ENCODE data around the gene UBA7. TPM values are rescaled to one million over a fixed set of nuclear protein-coding genes. Genes with fewer than 3 reads are reported as not detected.

UBA7 gene
- total and polyA plus RNA-seq, 2 of the 13 experiments (the other 11 are each of a cell fraction or from before 2014, with no cell fraction given) = 9.5 to 16.5 TPM

GRCh38 chr3:49769926-49770325 lies 43.8 kb downstream of the UBA7 start:
- Histone ChIP-seq H3K27ac (ENCODE audit: extremely low read length, insufficient read depth, low read length) (no peak overlapping the region), H3K9me3 (ENCODE audit: low read length) (no peaks in the 10 kb centered on the region), H3K4me1 (ENCODE audit: insufficient read depth, low read length) (peaks cover 6% of the 10 kb centered on the region; the same call in 1 of the 2 replicates), H2AFZ (ENCODE audit: low read length) (no peak overlapping the region), H3K36me3 (replicated peaks in 1 of 2; ENCODE audit: control insufficient read depth in 1 of 2, insufficient read depth in 2 of 2, low read length in 2 of 2) (peaks cover 2 to 18% of the 10 kb centered on the region in 2 experiments; a peak in 3 of 5 replicates), H3K4me3 (replicated peaks in 1 of 3; ENCODE audit: insufficient read depth in 1 of 3, low read depth in 2 of 3, low read length in 3 of 3) (no peak overlapping the region), H3K9ac (ENCODE audit: insufficient read depth, low read depth, low read length) (no peak overlapping the region), H3K79me2 (ENCODE audit: insufficient read depth, low read length) (peaks cover 69% of the 10 kb centered on the region), H3K27me3 (ENCODE audit: control insufficient read depth in 1 of 2, insufficient read depth in 2 of 2, low read length in 2 of 2) (no peaks in the 10 kb centered on the region), H3K4me2 (ENCODE audit: low read depth, low read length) (no peak overlapping the region), H4K20me1 (ENCODE audit: insufficient read depth, low read length) (peaks cover 4% of the 10 kb centered on the region; the same call in 1 of the 2 replicates)
- TF ChIP-seq KDM6A (CRISPR knock-in tag; IDR thresholded peaks at IDR 0.05; ENCODE audit: low read depth) (no peak), ZNF770 (CRISPR knock-in tag; IDR thresholded peaks at IDR 0.05) (0 out of 2 replicates have a peak, but pooled peaks have one; percentile 31)
- CTCF ChIA-PET (ENCODE audit: low intra/inter-chr PET ratio, low total read pairs) = no interaction called here
- ATAC-seq = no peak
- DNase-seq (ENCODE audit: low spot score) = no peak
- POLR2A ChIA-PET = no interaction called here
- BruUV-seq (replicated peaks) = no TSS peak
- intact Hi-C loops (cut with micrococcal nuclease; ENCODE audit: unreplicated experiment) (no loop called here), in situ Hi-C loops (cut with HindIII; ENCODE audit: extremely low pct_ligation_motif_present, low pct_unique_long_range_greater_than_20kb) (no loop called here)
- FAIRE-seq = no peak

- Histone ChIP-seq H3K4me2 (ENCODE audit: low read depth, low read length) (no peak overlapping the region), H3K79me2 (ENCODE audit: insufficient read depth, low read length) (peaks cover 69% of the 10 kb centered on the region), H3K9me3 (ENCODE audit: low read length) (no peaks in the 10 kb centered on the region), H4K20me1 (ENCODE audit: insufficient read depth, low read length) (peaks cover 2% of the 10 kb centered on the region; the same call in 1 of the 2 replicates), H3K4me3 (replicated peaks in 1 of 3; ENCODE audit: insufficient read depth in 1 of 3, low read depth in 2 of 3, low read length in 3 of 3) (no peak overlapping the region), H3K9ac (ENCODE audit: insufficient read depth, low read depth, low read length) (no peak overlapping the region), H3K4me1 (ENCODE audit: insufficient read depth, low read length) (peaks cover 6% of the 10 kb centered on the region; the same call in 1 of the 2 replicates), H3K36me3 (replicated peaks in 1 of 2; ENCODE audit: control insufficient read depth in 1 of 2, insufficient read depth in 2 of 2, low read length in 2 of 2) (peaks cover 2 to 20% of the 10 kb centered on the region in 2 experiments; a peak in 3 of 5 replicates), H3K27ac (ENCODE audit: extremely low read length, insufficient read depth, low read length) (no peak overlapping the region), H3K27me3 (ENCODE audit: control insufficient read depth in 1 of 2, insufficient read depth in 2 of 2, low read length in 2 of 2) (no peaks in the 10 kb centered on the region), H2AFZ (ENCODE audit: low read length) (no peak overlapping the region)
- ChIA-PET CTCF (ENCODE audit: low intra/inter-chr PET ratio, low total read pairs) (no interaction called here), POLR2A (no interaction called here)
- intact Hi-C loops (cut with micrococcal nuclease; ENCODE audit: unreplicated experiment) (no loop called here), in situ Hi-C loops (cut with HindIII; ENCODE audit: extremely low pct_ligation_motif_present, low pct_unique_long_range_greater_than_20kb) (no loop called here)
- FAIRE-seq = no peak
- no TSS peak for BruUV-seq (replicated peaks)
- WGBS (ENCODE audit: low lambda C conversion rate) = 98% methylated on average over 3 of the region's 3 CpGs
- no peak for TF ChIP-seq ZNF317 (CRISPR knock-in tag; IDR thresholded peaks at IDR 0.05)
- ATAC-seq = no peak
- DNase-seq (ENCODE audit: low spot score) = no peak
Measured at GRCh38 chr3:49769286-49769915, 44.4 kb downstream of the UBA7 start.

All from HepG2 (cell line).